HL-60 (cell line): ENCODE measurements around the gene HCLS1.

Experiments
- GABPA ChIP-seq: IDR thresholded peaks from 2 replicates; pipeline ENCODE4 v1.6.1; 2012; ENCODE audit warnings: low read depth
- POLR2AphosphoS5 ChIP-seq: IDR thresholded peaks from 2 replicates; pipeline ENCODE4 v1.6.1; 2012; ENCODE audit warnings: low read depth
- TF ChIP-seq, protein P1 (sequence below): IDR thresholded peaks from one replicate; pipeline ENCODE4 v1.5.1; 2011; ENCODE audit warnings: low read length, control low read depth, inconsistent platforms; ENCODE audit not compliant: insufficient read depth
- TF ChIP-seq, protein P2 (sequence below): IDR thresholded peaks from 2 replicates; pipeline ENCODE4 v1.6.1; 2012; ENCODE audit warnings: low read depth; ENCODE audit not compliant: insufficient replicate concordance

DNA sequence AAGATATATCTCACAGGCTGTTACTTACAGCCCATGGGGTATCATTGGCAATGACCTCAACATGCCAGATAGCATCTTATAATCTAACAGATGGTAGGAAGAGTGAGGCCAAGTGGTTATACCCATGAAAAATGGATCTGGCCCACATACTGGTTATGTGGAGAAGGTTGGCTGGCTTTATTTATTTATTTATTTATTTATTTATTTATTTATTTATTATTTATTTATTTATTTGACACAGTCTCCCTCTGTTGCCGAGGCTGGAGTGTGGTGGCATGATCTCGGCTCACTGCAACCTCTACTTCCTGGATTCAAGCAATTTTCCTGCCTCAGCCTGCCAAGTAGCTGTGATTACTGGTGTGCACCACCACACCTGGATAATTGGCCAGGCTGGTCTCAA lies 55.9 kb downstream of the HCLS1 start:
- TF ChIP-seq, protein P1, sequence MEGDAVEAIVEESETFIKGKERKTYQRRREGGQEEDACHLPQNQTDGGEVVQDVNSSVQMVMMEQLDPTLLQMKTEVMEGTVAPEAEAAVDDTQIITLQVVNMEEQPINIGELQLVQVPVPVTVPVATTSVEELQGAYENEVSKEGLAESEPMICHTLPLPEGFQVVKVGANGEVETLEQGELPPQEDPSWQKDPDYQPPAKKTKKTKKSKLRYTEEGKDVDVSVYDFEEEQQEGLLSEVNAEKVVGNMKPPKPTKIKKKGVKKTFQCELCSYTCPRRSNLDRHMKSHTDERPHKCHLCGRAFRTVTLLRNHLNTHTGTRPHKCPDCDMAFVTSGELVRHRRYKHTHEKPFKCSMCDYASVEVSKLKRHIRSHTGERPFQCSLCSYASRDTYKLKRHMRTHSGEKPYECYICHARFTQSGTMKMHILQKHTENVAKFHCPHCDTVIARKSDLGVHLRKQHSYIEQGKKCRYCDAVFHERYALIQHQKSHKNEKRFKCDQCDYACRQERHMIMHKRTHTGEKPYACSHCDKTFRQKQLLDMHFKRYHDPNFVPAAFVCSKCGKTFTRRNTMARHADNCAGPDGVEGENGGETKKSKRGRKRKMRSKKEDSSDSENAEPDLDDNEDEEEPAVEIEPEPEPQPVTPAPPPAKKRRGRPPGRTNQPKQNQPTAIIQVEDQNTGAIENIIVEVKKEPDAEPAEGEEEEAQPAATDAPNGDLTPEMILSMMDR = no peak
- TF ChIP-seq GABPA (no peak), POLR2AphosphoS5 (no peak)
- TF ChIP-seq, protein P2, sequence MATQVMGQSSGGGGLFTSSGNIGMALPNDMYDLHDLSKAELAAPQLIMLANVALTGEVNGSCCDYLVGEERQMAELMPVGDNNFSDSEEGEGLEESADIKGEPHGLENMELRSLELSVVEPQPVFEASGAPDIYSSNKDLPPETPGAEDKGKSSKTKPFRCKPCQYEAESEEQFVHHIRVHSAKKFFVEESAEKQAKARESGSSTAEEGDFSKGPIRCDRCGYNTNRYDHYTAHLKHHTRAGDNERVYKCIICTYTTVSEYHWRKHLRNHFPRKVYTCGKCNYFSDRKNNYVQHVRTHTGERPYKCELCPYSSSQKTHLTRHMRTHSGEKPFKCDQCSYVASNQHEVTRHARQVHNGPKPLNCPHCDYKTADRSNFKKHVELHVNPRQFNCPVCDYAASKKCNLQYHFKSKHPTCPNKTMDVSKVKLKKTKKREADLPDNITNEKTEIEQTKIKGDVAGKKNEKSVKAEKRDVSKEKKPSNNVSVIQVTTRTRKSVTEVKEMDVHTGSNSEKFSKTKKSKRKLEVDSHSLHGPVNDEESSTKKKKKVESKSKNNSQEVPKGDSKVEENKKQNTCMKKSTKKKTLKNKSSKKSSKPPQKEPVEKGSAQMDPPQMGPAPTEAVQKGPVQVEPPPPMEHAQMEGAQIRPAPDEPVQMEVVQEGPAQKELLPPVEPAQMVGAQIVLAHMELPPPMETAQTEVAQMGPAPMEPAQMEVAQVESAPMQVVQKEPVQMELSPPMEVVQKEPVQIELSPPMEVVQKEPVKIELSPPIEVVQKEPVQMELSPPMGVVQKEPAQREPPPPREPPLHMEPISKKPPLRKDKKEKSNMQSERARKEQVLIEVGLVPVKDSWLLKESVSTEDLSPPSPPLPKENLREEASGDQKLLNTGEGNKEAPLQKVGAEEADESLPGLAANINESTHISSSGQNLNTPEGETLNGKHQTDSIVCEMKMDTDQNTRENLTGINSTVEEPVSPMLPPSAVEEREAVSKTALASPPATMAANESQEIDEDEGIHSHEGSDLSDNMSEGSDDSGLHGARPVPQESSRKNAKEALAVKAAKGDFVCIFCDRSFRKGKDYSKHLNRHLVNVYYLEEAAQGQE = no peak
